ENCODE results near the gene GRIK4. TPM values are rescaled to one million over a fixed set of nuclear protein-coding genes. Genes with fewer than 3 reads are reported as not detected.
"Not testable (repeated sequence)": the region's sequence is repeated elsewhere in the genome, so short reads cannot be mapped to it uniquely, and the experiment has no call there.

Gene GRIK4
- total RNA-seq, 1 donor from 2014 or later, result not detected

GRCh38 chr11:120786206-120786735 lies 274.7 kb downstream of the GRIK4 start:
- Histone ChIP-seq H3K4me3 (no peak overlapping the region), H3K27me3 (no peaks in the 10 kb centered on the region), H3K4me1 (no peaks in the 10 kb centered on the region), H3K27ac (no peak overlapping the region), H3K36me3 (no peaks in the 10 kb centered on the region), H3K9me3 (no peaks in the 10 kb centered on the region)
- intact Hi-C loops (cut with DNase I), result no loop called here
- TF ChIP-seq, protein P1, sequence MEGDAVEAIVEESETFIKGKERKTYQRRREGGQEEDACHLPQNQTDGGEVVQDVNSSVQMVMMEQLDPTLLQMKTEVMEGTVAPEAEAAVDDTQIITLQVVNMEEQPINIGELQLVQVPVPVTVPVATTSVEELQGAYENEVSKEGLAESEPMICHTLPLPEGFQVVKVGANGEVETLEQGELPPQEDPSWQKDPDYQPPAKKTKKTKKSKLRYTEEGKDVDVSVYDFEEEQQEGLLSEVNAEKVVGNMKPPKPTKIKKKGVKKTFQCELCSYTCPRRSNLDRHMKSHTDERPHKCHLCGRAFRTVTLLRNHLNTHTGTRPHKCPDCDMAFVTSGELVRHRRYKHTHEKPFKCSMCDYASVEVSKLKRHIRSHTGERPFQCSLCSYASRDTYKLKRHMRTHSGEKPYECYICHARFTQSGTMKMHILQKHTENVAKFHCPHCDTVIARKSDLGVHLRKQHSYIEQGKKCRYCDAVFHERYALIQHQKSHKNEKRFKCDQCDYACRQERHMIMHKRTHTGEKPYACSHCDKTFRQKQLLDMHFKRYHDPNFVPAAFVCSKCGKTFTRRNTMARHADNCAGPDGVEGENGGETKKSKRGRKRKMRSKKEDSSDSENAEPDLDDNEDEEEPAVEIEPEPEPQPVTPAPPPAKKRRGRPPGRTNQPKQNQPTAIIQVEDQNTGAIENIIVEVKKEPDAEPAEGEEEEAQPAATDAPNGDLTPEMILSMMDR (IDR thresholded peaks at IDR 0.05), result no peak
- DNase-seq (ENCODE audit: low spot score in 2 of 2), result no peak

DNA sequence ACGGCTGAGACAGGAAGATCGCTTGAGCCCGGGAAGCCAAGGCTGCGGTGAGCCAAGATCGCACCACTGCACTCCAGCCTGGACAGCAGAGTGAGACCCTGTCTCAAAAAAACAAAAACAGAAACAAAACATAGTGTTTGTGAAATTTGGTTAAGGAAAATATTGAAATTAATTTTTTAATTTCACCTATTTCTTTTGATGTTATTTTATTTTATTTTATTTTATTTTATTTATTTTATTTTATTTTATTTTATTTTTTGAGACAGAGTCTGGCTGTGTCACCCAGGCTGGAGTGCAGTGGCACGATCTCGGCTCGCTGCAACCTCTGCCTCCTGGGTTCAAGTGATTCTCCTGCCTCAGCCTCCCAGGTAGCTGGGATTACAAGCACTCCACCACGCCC lies 275.7 kb downstream of the GRIK4 start:
- DNase-seq (ENCODE audit: low spot score in 2 of 2); H3K27me3 ChIP-seq; intact Hi-C loops (cut with DNase I); H3K4me1 ChIP-seq; H3K9me3 ChIP-seq; H3K27ac ChIP-seq; H3K4me3 ChIP-seq; H3K36me3 ChIP-seq: not testable (repeated sequence)

DNA sequence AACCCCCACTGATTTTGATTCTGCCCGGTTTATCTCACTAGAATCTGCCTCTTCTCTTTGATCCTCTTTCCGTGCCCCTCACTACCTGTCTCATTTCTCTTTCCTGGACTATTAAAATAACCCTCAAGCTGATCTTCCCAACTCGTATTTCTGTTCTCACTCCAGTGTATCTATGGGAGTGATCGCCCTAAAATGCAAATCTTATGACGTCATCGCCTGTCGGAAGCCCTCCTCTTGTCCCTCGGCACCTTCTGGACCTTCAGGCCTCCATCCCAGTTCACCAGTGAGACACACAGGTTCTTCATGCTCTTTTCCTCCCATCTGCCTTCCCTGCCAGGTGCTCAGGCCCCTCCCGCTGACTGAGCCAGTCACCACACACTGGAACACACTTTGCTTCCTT lies 277.8 kb downstream of the GRIK4 start:
- no peak overlapping the region for H3K27ac ChIP-seq
- TF ChIP-seq, protein P1 (IDR thresholded peaks at IDR 0.05), result no peak
- intact Hi-C loops (cut with DNase I), result no loop called here
- no peaks in the 10 kb centered on the region for H3K9me3 ChIP-seq
- H3K36me3 ChIP-seq, result no peaks in the 10 kb centered on the region
- no peaks in the 10 kb centered on the region for H3K4me1 ChIP-seq
- no peak overlapping the region for H3K4me3 ChIP-seq
- no peak for DNase-seq (ENCODE audit: low spot score in 2 of 2)
- H3K27me3 ChIP-seq, result no peaks in the 10 kb centered on the region

DNA sequence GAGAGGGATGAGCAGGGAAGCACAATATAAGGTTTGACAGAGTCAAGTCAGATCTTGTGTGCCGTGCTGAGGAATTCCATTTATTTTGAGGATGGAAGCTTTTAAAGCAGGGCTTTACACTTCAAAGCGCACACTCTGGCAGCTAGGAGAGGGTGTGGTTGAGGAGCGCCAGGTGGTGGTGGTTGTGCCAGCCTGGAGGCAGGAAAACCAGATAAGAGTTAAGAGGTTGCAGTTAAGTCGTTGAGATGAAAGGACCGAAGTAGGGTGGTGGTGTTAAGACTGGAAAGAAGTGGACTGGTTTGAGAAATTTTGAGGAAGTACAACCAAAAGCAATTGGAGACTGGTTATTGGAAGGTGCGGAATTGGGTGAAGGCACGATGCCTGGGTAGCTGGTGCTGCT lies 280.8 kb downstream of the GRIK4 start:
- H3K36me3 ChIP-seq, result no peaks in the 10 kb centered on the region
- no peaks in the 10 kb centered on the region for H3K4me1 ChIP-seq
- H3K27ac ChIP-seq, result no peak overlapping the region
- no peak overlapping the region for H3K4me3 ChIP-seq
- TF ChIP-seq, protein P1 (IDR thresholded peaks at IDR 0.05), result no peak
- no peaks in the 10 kb centered on the region for H3K9me3 ChIP-seq
- intact Hi-C loops (cut with DNase I), result no loop called here
- no peaks in the 10 kb centered on the region for H3K27me3 ChIP-seq
- no peak for DNase-seq (ENCODE audit: low spot score in 2 of 2)

GRCh38 chr11:120793150-120793549 lies 281.6 kb downstream of the GRIK4 start:
- H3K36me3 ChIP-seq, result no peaks in the 10 kb centered on the region
- TF ChIP-seq, protein P1 (IDR thresholded peaks at IDR 0.05), result no peak
- intact Hi-C loops (cut with DNase I), result no loop called here
- no peak overlapping the region for H3K27ac ChIP-seq
- no peaks in the 10 kb centered on the region for H3K27me3 ChIP-seq
- DNase-seq (ENCODE audit: low spot score in 2 of 2), result no peak
- no peaks in the 10 kb centered on the region for H3K9me3 ChIP-seq
- no peaks in the 10 kb centered on the region for H3K4me1 ChIP-seq
- no peak overlapping the region for H3K4me3 ChIP-seq

GRCh38 chr11:120793806-120794479 lies 282.4 kb downstream of the GRIK4 start:
- intact Hi-C loops (cut with DNase I), result no loop called here
- H3K9me3 ChIP-seq, result no peaks in the 10 kb centered on the region
- TF ChIP-seq, protein P1 (IDR thresholded peaks at IDR 0.05), result no peak
- H3K4me3 ChIP-seq, result no peak overlapping the region
- H3K27ac ChIP-seq, result no peak overlapping the region
- no peaks in the 10 kb centered on the region for H3K36me3 ChIP-seq
- H3K27me3 ChIP-seq, result no peaks in the 10 kb centered on the region
- no peaks in the 10 kb centered on the region for H3K4me1 ChIP-seq
- no peak for DNase-seq (ENCODE audit: low spot score in 2 of 2)
